SKM-1 (cell line): Measurements from ENCODE around the gene FBXO38.
A peak's percentile ranks its signal among the peaks of the same experiment; 100 is the strongest.

ENCODE experiments used
- DNase-seq: peaks from one replicate; lab custom pipeline; 2025; ENCODE audit not compliant: unreplicated experiment; lab: John Stamatoyannopoulos, UW

FBXO38 gene

GRCh38 chr5:148382961-148383360, 797 bp upstream of the FBXO38 start:
- no peak for DNase-seq

- DNase-seq: no peak
Measured at GRCh38 chr5:148384380-148384737, 601 bp downstream of the FBXO38 start.

DNA sequence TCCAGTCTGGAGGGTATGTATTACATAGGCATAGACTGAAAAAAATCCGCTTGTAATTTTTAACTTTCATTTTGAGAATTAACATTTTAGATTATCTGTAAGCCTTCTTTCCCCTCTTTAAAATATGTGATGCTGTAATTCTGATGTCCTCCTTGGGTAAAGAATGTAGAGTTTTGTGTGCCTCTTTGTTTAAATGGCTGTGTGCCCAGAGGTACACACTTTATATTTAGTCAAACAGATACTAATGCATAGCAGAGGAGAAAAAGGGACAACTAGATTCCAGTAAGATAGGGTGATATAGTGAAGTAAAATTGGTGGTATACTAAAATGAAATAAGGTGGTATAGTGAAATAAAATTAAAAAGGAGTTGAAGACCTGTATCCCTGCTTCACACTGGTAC, 1.3 kb downstream of the FBXO38 start:
- no peak for DNase-seq

- DNase-seq: no peak
Measured at GRCh38 chr5:148386041-148386440, 2.3 kb downstream of the FBXO38 start.

GRCh38 chr5:148387325-148387724, 3.6 kb downstream of the FBXO38 start:
- DNase-seq: no peak

DNA sequence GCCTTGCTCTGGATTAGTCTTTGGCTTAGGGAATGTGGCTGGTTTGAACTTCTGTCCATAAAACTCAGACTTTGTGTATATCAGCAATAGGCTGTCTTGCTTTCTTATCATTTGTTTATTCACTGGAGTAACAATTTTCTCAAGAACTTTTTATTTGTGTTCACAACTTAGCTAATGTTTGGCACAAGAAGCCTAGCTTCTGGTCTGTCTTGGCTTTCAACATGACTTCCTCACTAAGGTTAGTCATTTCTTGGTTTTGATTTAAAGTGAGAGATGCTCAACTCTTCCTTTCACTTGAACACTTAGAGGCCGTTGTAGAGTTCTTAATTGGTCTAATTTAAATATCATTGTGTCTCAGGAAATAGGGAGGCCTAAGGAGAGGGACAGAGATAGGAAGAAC, 4.9 kb downstream of the FBXO38 start:
- no peak for DNase-seq

DNA sequence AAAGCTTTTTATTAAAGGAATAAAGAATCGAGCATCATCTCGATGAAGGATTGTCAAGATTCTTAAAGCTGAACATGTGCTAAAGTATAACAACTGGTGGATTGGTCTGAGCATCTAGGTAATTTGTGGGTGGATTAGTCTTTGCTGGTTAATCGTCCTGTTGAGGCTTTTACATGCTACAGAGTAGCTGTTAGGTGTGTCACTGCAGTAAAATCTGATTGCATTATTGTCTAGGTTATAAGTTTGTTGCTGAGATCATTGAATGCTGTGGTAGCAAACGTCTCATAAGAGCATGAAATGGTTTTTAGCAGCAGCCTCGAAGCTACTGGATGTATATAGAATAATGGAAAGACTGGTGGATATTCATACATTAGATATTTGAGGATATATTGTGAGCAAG, 7.2 kb downstream of the FBXO38 start:
- no peak for DNase-seq

DNA sequence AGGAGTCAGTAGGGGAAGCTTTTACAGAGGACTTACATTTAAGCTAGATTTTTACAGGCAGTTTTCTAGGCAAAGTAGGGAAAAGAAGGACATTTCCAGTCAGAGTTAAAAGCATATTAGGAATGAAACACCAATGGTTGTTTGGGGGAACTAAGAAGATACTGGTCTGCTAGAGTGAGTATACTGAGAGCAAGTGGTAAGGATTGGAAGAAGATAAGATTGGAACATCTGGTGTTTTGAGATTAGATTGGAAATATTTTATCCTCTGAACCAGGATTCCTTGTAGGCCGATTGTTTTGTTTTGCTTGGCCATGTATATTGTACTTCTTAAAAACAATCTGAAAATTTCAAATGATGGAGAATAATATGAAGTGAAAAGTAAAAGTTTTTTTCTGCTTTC, 7.7 kb downstream of the FBXO38 start:
- DNase-seq: no peak

DNA sequence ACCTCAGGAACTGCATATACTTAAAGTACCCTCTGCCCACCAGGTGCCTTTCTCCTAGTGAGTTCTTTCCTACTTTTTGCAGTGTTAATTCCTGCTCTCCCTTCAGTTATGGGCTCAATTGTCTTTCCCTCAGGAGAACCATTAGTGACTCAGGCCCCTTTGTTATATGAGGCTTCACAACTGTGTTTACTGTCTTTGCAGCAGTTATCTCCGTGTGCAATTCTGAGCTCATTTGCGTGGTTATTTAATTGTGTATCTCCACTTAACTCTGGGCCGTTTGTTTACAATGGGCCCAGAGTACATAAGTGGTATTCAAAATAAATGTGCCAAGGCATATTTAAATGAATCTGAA, 9.6 kb downstream of the FBXO38 start:
- no peak for DNase-seq

DNA sequence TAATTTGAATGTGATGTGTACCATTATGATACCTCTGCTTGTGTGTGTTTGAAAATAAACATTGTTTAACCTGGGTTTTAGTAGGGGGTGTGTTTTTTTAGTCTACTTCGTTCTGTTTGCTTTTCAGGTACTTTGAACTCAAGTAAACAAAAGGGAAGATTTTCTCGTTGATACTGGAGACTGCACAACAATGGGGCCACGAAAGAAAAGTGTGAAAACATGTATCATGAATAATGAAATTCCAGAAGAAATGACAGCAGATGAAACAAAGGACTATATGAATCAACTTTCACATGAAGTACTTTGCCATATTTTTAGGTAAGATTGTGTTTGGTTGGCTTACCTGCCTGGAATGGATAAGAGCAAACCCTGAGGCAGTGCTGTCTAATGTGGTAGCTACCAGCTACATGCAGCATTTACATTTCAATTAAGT, 10.8 kb downstream of the FBXO38 start:
- DNase-seq: no peak

DNA sequence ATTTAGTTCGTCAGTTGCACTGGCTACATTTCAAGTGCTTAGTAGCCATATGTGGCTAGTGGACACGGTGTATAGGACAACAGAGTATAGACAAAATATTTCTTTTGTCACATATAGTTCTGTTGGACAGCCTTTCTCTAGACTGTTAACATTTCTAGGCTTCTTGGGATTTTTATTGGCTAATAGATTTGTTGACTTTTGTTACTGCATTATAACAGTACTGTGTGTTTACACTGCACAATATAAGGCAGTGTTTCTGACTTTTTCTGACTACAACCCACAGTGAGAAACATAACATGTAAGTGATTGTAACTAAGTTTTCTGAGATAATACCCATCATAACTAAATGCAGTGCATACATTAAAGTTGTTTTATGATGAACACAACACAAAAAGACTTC, 11.3 kb downstream of the FBXO38 start:
- no peak for DNase-seq

GRCh38 chr5:148397968-148398595, 14.3 kb downstream of the FBXO38 start:
- DNase-seq: peak; percentile 92

DNA sequence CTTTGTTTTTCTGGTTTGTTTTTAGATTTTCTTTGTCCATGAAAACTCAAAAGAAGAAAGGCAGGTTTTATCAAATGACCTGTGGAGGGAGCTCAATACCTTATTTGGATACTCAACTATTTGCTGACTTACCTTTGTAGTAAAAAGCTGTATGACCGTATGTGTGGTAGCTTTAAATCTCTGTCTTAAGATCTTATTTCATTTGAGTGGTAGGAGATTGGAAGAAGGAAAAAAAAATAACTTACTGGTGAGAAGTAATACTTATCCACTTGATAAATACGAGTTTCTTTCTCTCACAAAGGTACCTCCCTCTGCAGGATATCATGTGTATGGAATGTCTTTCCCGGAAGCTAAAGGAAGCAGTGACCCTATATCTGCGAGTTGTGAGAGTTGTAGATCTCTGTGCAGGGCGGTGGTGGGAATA, 15.0 kb downstream of the FBXO38 start:
- DNase-seq: no peak

GRCh38 chr5:148401604-148402003, 17.8 kb downstream of the FBXO38 start:
- no peak for DNase-seq

GRCh38 chr5:148403344-148403743, 19.6 kb downstream of the FBXO38 start:
- DNase-seq: peak; percentile 96

DNA sequence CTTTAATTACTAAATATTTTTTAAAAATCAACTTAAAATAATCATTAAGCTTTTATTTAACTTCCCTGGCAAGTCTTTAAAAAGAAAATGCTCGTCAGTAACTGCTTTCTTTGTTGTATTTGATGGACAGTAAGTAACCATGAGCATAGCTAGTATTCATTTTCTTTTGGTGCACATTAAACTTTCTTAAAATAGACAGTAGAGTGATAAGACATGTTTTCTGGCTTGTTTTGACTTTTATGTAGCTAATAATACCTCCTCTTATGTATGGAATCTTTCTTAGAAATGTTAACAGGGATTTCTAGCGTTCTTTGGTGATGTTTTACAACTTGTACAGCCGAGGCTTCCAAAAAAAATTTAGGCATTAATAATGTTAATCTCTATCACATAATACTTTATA, 22.6 kb downstream of the FBXO38 start:
- no peak for DNase-seq

- no peak for DNase-seq
Measured at GRCh38 chr5:148408092-148408491, 24.3 kb downstream of the FBXO38 start.

- no peak for DNase-seq
Measured at GRCh38 chr5:148412124-148412523, 28.4 kb downstream of the FBXO38 start.

- no peak for DNase-seq
Measured at GRCh38 chr5:148414833-148415232, 31.1 kb downstream of the FBXO38 start.

DNA sequence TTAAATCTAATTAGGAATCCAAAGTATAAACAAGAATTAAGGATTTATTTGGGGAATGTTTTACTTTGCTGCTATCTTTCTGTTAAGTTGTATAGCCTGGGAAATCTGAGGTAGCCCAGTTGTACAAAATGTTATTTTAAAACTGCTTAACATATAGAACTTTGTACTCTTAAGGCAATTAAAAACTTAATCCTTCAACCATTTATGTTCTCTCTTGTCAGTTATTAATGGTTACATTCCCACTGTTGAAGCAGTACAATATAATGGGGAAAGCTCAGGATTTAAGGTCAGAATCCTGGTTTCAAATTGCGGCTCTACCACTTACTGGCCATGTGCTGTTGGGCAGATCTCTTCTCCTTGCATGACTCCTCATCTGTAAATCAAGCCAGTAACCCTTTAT, 32.7 kb downstream of the FBXO38 start:
- DNase-seq: no peak

GRCh38 chr5:148416921-148417320, 33.2 kb downstream of the FBXO38 start:
- DNase-seq: no peak

- no peak for DNase-seq
Measured at GRCh38 chr5:148418511-148418910, 34.8 kb downstream of the FBXO38 start.

DNA sequence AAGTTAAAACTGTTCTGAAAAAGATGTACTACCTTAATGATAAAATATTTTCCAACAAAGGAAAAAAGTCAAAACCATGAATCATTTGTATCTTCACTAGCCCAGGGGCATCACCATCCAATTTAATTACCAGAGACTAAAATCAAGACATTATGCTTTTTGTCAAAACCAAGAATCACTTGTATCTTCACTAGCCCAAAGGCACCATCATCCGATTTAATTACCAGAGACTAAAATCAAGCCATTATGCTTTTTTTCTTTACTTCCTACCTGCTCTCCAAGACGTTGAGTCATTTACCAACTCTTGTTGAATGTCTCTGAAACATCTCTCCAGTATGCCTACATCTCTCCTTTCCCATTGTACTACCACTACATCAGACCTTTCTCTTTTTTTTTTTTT, 37.9 kb downstream of the FBXO38 start:
- no peak for DNase-seq

DNA sequence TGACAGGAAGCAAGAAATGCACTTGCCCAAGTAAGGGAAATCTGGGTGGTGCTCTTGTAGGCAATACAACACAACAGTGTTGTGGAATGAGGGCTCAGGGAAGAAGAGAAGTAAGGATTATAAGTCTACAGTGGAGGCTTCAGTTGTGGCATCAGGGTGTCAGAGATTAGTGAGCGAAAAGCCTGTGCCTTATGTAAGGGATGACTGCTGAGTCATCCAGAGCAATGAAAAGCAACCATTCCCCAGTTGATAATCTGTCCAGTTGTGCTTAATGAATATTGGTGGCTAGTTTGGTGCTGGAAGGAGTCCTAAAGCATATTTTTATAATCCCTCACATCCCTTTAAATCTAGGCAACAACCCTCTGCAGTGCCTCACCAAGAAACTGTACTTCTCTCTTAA, 42.0 kb downstream of the FBXO38 start:
- DNase-seq: no peak
